Measurements from ENCODE around the gene RAD9A.

Gene RAD9A

GRCh38 chr11:67442504-67443404 is 51.0 kb downstream of the RAD9A start:
- DNase-seq = no peak

- no peak for DNase-seq
These were observed 53.7 kb downstream of the RAD9A start for GRCh38 chr11:67445515-67445914.

Data from activated naive CD4-positive, alpha-beta T cell treated with Interleukin-2 at 50 U/mL for 16 hours (primary cell).